K562 (cell line): ENCODE measurements around the gene DALRD3. TPM values are rescaled to one million over a fixed set of nuclear protein-coding genes. Genes with fewer than 3 reads are reported as not detected.

ENCODE experiments used
- HDAC1 ChIP-seq, 2 experiments: fragments of 450-650 bp; IDR thresholded peaks; 2 replicates each; pipeline ENCODE4 v1.6.1; 2016 to 2017; ENCODE audit warnings: inconsistent platforms in 1 of 2, mild to moderate bottlenecking in 1 of 2, moderate library complexity in 1 of 2
- HDAC2 ChIP-seq: fragments of 450-650 bp; IDR thresholded peaks from 2 replicates; pipeline ENCODE4 v1.6.1; 2016; ENCODE audit warnings: mild to moderate bottlenecking
- HNRNPL ChIP-seq: fragments of 200-400 bp; formaldehyde crosslinking; IDR thresholded peaks from 2 replicates; pipeline ENCODE4 v1.6.1; 2017; ENCODE audit warnings: low read depth, mild to moderate bottlenecking, low read length
- MTA3 ChIP-seq: fragments of 450-650 bp; formaldehyde crosslinking; IDR thresholded peaks from 2 replicates; pipeline ENCODE4 v1.6.1; 2017; ENCODE audit warnings: mild to moderate bottlenecking, borderline replicate concordance
- PHF8 ChIP-seq: fragments of 200-600 bp; sonication (generic); IDR thresholded peaks from 2 replicates; pipeline ENCODE4 v1.6.1; 2012; ENCODE audit warnings: mixed run types, mild to moderate bottlenecking, inconsistent platforms, low read length, moderate library complexity, borderline replicate concordance
- SUPT5H ChIP-seq: fragments of 450-650 bp; IDR thresholded peaks from 2 replicates; pipeline ENCODE4 v1.6.1; 2016
- ZBTB11 ChIP-seq, 3 experiments: fragments of 200-800 bp in 1 of 3; fragments of 250-450 bp in 1 of 3; fragments of 450-650 bp in 1 of 3; sonication (Bioruptor Pico) in 1 of 3; sonication (Bioruptor generic) in 1 of 3; formaldehyde crosslinking in 1 of 3; IDR thresholded peaks; 2 replicates each; pipeline versions ENCODE4 v1.6.1 to v1.8.0; 2016 to 2022; ENCODE audit warnings: mild to moderate bottlenecking in 2 of 3, missing genetic modification characterization in 2 of 3, missing compliant biosample characterization in 1 of 3, moderate library complexity in 1 of 3
- ZFX ChIP-seq: sonication (generic); formaldehyde crosslinking; IDR thresholded peaks from 2 replicates; pipeline ENCODE4 v1.8.0; 2022; ENCODE audit warnings: mild to moderate bottlenecking, missing genetic modification reagents, moderate library complexity
- ZNF324 ChIP-seq: fragments of 250-450 bp; sonication (Bioruptor Pico); IDR thresholded peaks from 2 replicates; pipeline ENCODE4 v1.4.0; 2020; ENCODE audit warnings: mild to moderate bottlenecking
- ZSCAN29 ChIP-seq: fragments of 450-650 bp; IDR thresholded peaks from 2 replicates; pipeline ENCODE4 v1.6.1; 2017
- polyA plus RNA-seq, 8 experiments: library from polyadenylated mRNA; depleted of rRNA in 4 of 8; stranded (reverse) in 5 of 8; unstranded in 3 of 8; fragments of >200 nt; fragmentation: Nextera tagmentation in 2 of 8; fragmentation: Illumina TruSeq in 1 of 8; extraction: Ambion mirVana in 2 of 8; extraction: Trizol in 1 of 8; gene quantifications; 2 replicates each; pipeline versions ENCODE4 v1.2.1 to v1.2.3, GENCODE V29; 2011 to 2014; ENCODE audit warnings: inconsistent platforms in 1 of 8, missing spikeins in 1 of 8
- total RNA-seq, 7 experiments: library from RNA; depleted of rRNA in 6 of 7; stranded (reverse); fragments of >200 nt in 6 of 7; fragmentation: Illumina TruSeq in 2 of 7; extraction: Trizol in 2 of 7; gene quantifications; 2 replicates each; pipeline versions ENCODE4 v1.2.1 to v1.2.3, GENCODE V29; 2011 to 2021; ENCODE audit warnings: low replicate concordance in 1 of 7

Gene DALRD3
- total and polyA plus RNA-seq, 9 of the 15 experiments (the other 6 are each of a cell fraction or from before 2014, with no cell fraction given): 6.6 to 31.3 (median 14.4) TPM

DNA sequence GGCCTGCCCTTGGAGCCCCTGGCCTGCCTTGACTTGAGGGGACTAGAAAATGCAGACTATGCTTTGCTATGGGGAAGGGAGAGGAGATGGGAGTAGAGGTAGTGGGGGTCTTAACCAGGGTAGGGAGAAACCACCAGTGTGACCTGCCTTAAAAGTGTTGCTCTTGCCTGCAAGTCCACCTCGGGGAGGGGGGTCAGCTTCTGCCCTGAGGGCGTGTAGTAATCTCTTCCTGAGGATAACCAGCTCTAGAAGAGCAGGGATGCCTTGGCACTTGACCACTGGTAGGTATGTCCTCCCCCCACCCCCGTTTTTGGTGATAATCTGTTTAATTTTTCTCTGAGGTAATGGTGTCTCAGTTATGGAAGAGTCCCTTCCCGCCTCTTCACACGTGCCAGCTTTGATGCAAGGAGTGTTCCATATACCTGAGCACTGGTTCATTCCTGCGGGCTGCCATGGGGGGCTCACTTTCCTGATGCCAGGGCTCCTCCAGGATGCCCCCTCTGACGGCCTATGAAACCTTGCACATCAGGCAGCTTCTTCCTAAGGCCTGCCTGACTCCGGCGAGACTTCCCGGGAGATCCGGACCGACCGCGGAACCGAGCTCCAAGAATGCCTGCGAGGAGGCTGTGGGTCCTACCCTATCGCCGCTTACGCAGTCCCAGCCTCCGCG lies 29.1 kb downstream of the DALRD3 start (continued):
- TF ChIP-seq MTA3 (peak; percentile 67; the same call in 1 of the 2 replicates), ZBTB11 (CRISPR knock-in tag; IDR thresholded peaks at IDR 0.05) (0 out of 6 replicates have a peak, but pooled peaks of 1 of the 3 experiments have one; percentile 22), ZSCAN29 (peak; percentile 43; the same call in 1 of the 2 replicates), HNRNPL (no peak), ZNF324 (CRISPR knock-in tag) (no peak), ZFX (CRISPR knock-in tag) (0 out of 2 replicates have a peak, but pooled peaks have one; percentile 33), SUPT5H (peak; percentile 56; the same call in 1 of the 2 replicates), HDAC1 (IDR thresholded peaks at IDR 0.05) (peak in 1 of 2 experiments; percentile 56; a peak in 1 of 4 replicates), PHF8 (peak; percentile 49; the same call in 1 of the 2 replicates), HDAC2 (peak; percentile 59; the same call in 1 of the 2 replicates)
